Thymus (tissue), 11 donors: ENCODE measurements around the gene DNM3. TPM values are rescaled to one million over a fixed set of nuclear protein-coding genes. Genes with fewer than 3 reads are reported as not detected.

Experiments
- DNase-seq, 9 donors: peaks; one replicate each; pipeline ENCODE4 v3.0.0-alpha.2; 2013; ENCODE audit warnings: low spot score in 9 of 9, low read depth in 6 of 9, missing footprints in 1 of 9
- H3K27ac ChIP-seq, 2 donors: one replicate each; pipeline ENCODE4 v1.5.1; 2013; ENCODE audit warnings: control low read depth in 1 of 2, low read depth in 1 of 2, low read length in 1 of 2, mild to moderate bottlenecking in 1 of 2, moderate library complexity in 1 of 2
- H3K27me3 ChIP-seq, 2 donors: one replicate each; pipeline ENCODE4 v1.5.1; 2013; ENCODE audit warnings: low read length in 1 of 2; ENCODE audit not compliant: control insufficient read depth in 2 of 2, insufficient read depth in 1 of 2
- H3K36me3 ChIP-seq, 2 donors: one replicate each; pipeline ENCODE4 v1.5.1; 2013; ENCODE audit warnings: low read length in 1 of 2, mild to moderate bottlenecking in 1 of 2, moderate library complexity in 1 of 2; ENCODE audit not compliant: control insufficient read depth in 2 of 2, insufficient read depth in 2 of 2
- H3K4me1 ChIP-seq, 2 donors: one replicate each; pipeline ENCODE4 v1.5.1; 2013; ENCODE audit warnings: low read length in 2 of 2; ENCODE audit not compliant: control insufficient read depth in 2 of 2, insufficient read depth in 2 of 2
- H3K4me3 ChIP-seq, 2 donors: one replicate each; pipeline ENCODE4 v1.5.1; 2013; ENCODE audit warnings: low read length in 2 of 2, control low read depth in 1 of 2, mild to moderate bottlenecking in 1 of 2
- H3K9me3 ChIP-seq, 2 donors: one replicate each; pipeline ENCODE4 v1.5.1; 2013; ENCODE audit warnings: low read length in 1 of 2, mild to moderate bottlenecking in 1 of 2; ENCODE audit not compliant: control insufficient read depth in 2 of 2, insufficient read depth in 1 of 2
- WGBS: extraction: QIAGEN DNeasy Blood & Tissue Kit; methylation state at CpG from one replicate; pipeline ENCODE4 v1.1.7; 2013; 5-methylcytosine and 5-hydroxymethylcytosine counted together
- polyA plus RNA-seq: library from polyadenylated mRNA; stranded (reverse); fragments of 200-250 nt; gene quantifications from one replicate; pipeline ENCODE4 v1.2.3, GENCODE V29; 2013
- total RNA-seq: library from RNA; stranded (reverse); fragments of 120-200 nt; gene quantifications from one replicate; pipeline ENCODE4 v1.2.4, GENCODE V29; 2013
- donor health status: healthy.

The DNM3 gene
- total and polyA plus RNA-seq, 2 donors, result 1.9 to 2.2 TPM

- DNase-seq, result no peak
- no peaks in the 10 kb centered on the region for H3K27me3 ChIP-seq
- H3K4me3 ChIP-seq, result no peak overlapping the region
- 89% methylated on average over 1 of the region's 1 CpG for WGBS
- H3K36me3 ChIP-seq, result no peaks in the 10 kb centered on the region
- no peaks in the 10 kb centered on the region for H3K4me1 ChIP-seq
- no peaks in the 10 kb centered on the region for H3K9me3 ChIP-seq
- no peak overlapping the region for H3K27ac ChIP-seq
These were observed 247.0 kb downstream of the DNM3 start for GRCh38 chr1:172088256-172088655.

- 68% methylated on average over 7 of the region's 7 CpGs for WGBS
- Histone ChIP-seq H3K36me3 (no peaks in the 10 kb centered on the region), H3K27me3 (no peaks in the 10 kb centered on the region), H3K9me3 (no peaks in the 10 kb centered on the region), H3K4me3 (no peak overlapping the region), H3K4me1 (no peaks in the 10 kb centered on the region), H3K27ac (no peak overlapping the region)
- DNase-seq, result peak in 8 of 9 donors; percentile 3 to 51 (median 10)
These were observed 248.6 kb downstream of the DNM3 start for GRCh38 chr1:172089768-172090510.

GRCh38 chr1:172090511-172090817 lies 249.2 kb downstream of the DNM3 start:
- Histone ChIP-seq H3K4me3 (no peak overlapping the region), H3K4me1 (no peaks in the 10 kb centered on the region), H3K9me3 (no peaks in the 10 kb centered on the region), H3K36me3 (no peaks in the 10 kb centered on the region), H3K27me3 (no peaks in the 10 kb centered on the region), H3K27ac (no peak overlapping the region)
- 11% methylated on average over 1 of the region's 1 CpG for WGBS
- DNase-seq, result no peak

- H3K4me3 ChIP-seq, result no peak overlapping the region
- no peaks in the 10 kb centered on the region for H3K9me3 ChIP-seq
- H3K36me3 ChIP-seq, result no peaks in the 10 kb centered on the region
- H3K4me1 ChIP-seq, result no peaks in the 10 kb centered on the region
- 95% methylated on average over 2 of the region's 2 CpGs for WGBS
- no peak for DNase-seq
- no peak overlapping the region for H3K27ac ChIP-seq
- no peaks in the 10 kb centered on the region for H3K27me3 ChIP-seq
These were observed 254.5 kb downstream of the DNM3 start for GRCh38 chr1:172095846-172096245.

GRCh38 chr1:172105230-172105629 lies 263.9 kb downstream of the DNM3 start:
- no peak for DNase-seq
- Histone ChIP-seq H3K9me3 (no peaks in the 10 kb centered on the region), H3K27me3 (no peaks in the 10 kb centered on the region), H3K36me3 (no peaks in the 10 kb centered on the region), H3K27ac (no peak overlapping the region), H3K4me1 (no peaks in the 10 kb centered on the region), H3K4me3 (no peak overlapping the region)

GRCh38 chr1:172107316-172107975 lies 266.1 kb downstream of the DNM3 start:
- no peak overlapping the region for H3K27ac ChIP-seq
- 97% methylated on average over 4 of the region's 4 CpGs for WGBS

GRCh38 chr1:172108161-172108893 lies 267.0 kb downstream of the DNM3 start:
- no peak for DNase-seq
- H3K4me1 ChIP-seq, result no peaks in the 10 kb centered on the region
- H3K27ac ChIP-seq, result no peak overlapping the region
- no peak overlapping the region for H3K4me3 ChIP-seq
- H3K36me3 ChIP-seq, result no peaks in the 10 kb centered on the region
- H3K27me3 ChIP-seq, result no peaks in the 10 kb centered on the region
- H3K9me3 ChIP-seq, result no peaks in the 10 kb centered on the region

More at GRCh38 chr1:172107316-172107975, 266.1 kb downstream of the DNM3 start:
- Histone ChIP-seq H3K4me3 (no peak overlapping the region), H3K9me3 (no peaks in the 10 kb centered on the region), H3K4me1 (no peaks in the 10 kb centered on the region), H3K27me3 (no peaks in the 10 kb centered on the region), H3K36me3 (no peaks in the 10 kb centered on the region)
- no peak for DNase-seq

- 30% methylated on average over 5 of the region's 5 CpGs for WGBS
- DNase-seq, result no peak
- Histone ChIP-seq H3K9me3 (no peaks in the 10 kb centered on the region), H3K4me3 (no peak overlapping the region), H3K4me1 (no peaks in the 10 kb centered on the region), H3K36me3 (no peaks in the 10 kb centered on the region), H3K27ac (no peak overlapping the region), H3K27me3 (no peaks in the 10 kb centered on the region)
These were observed 268.1 kb downstream of the DNM3 start for GRCh38 chr1:172109359-172109758.

- H3K9me3 ChIP-seq, result no peaks in the 10 kb centered on the region
- no peak for DNase-seq
- WGBS, result 90% methylated on average over 1 of the region's 1 CpG
- H3K4me1 ChIP-seq, result peaks cover 0 to 2% of the 10 kb centered on the region in 2 donors
- H3K36me3 ChIP-seq, result no peaks in the 10 kb centered on the region
- H3K4me3 ChIP-seq, result no peak overlapping the region
- no peak overlapping the region for H3K27ac ChIP-seq
- H3K27me3 ChIP-seq, result no peaks in the 10 kb centered on the region
These were observed 271.3 kb downstream of the DNM3 start for GRCh38 chr1:172112576-172112975.
